GM12878 (cell line): Measurements from ENCODE around the gene POMT1. TPM values are rescaled to one million over a fixed set of nuclear protein-coding genes. Genes with fewer than 3 reads are reported as not detected.

Experiments used
- ATAC-seq: fragments of 200-7000 bp; cut with Tn5 transposase; 3 replicates; pipeline ENCODE4 v1.9.1; 2020; ENCODE audit warnings: mild to moderate bottlenecking, moderate library complexity
- BruUV-seq: library from RNA; stranded (reverse); fragments of 400-500 nt; replicated peaks from 2 replicates; lab custom pipeline; 2021; lab: Mats Ljungman, UMichigan
- CTCF ChIA-PET: fragments of 300-600 bp; sonication (Branson Sonifier 250); formaldehyde crosslinking; extraction: SDS; loops from one replicate; lab custom pipeline; 2021; ENCODE audit warnings: inconsistent platforms; lab: Yijun Ruan, JAX
- POLR2A ChIA-PET: fragments of 350-600 bp; formaldehyde crosslinking; extraction: SDS; loops from one replicate; lab custom pipeline; 2021; ENCODE audit warnings: inconsistent platforms; lab: Charles Lee
- RAD21 ChIA-PET: fragments of 300-600 bp; sonication (Branson Sonifier 250); formaldehyde crosslinking; loops from one replicate; lab custom pipeline; 2023; ENCODE audit warnings: antibody characterized with exemption; ENCODE audit not compliant: unreplicated experiment; lab: Charles Lee
- SMC1A ChIA-PET: fragments of 300-600 bp; sonication (Branson Sonifier 250); formaldehyde crosslinking; loops from one replicate; lab custom pipeline; 2023; ENCODE audit not compliant: unreplicated experiment, uncharacterized antibody; lab: Charles Lee
- DNase-seq: peaks from one replicate; pipeline ENCODE4 v3.0.0-alpha.2; 2011; ENCODE audit warnings: low read depth, low spot score
- FAIRE-seq: peaks from 3 replicates; lab custom pipeline; 2011; peaks lifted over from hg19 to GRCh38; lab: Jason Lieb, UNC
- H2AFZ ChIP-seq: 2 replicates; pipeline ENCODE4 v1.6.0; 2011; ENCODE audit warnings: low read depth, low read length, control low read depth; ENCODE audit not compliant: control insufficient read depth
- H3K27ac ChIP-seq: 2 replicates; pipeline ENCODE4 v1.5.1; 2011; ENCODE audit warnings: control low read depth; ENCODE audit not compliant: control insufficient read depth, insufficient read depth
- H3K27me3 ChIP-seq, 2 experiments: replicated peaks in 1 of 2; 2 replicates each; pipeline versions ENCODE4 v1.6.0 to v1.6.1; 2011; ENCODE audit warnings: low read length in 1 of 2; ENCODE audit not compliant: control insufficient read depth in 2 of 2, insufficient read depth in 2 of 2
- H3K36me3 ChIP-seq, 2 experiments: 2 replicates each; pipeline ENCODE4 v1.5.1; 2011; ENCODE audit warnings: low read length in 1 of 2; ENCODE audit not compliant: control insufficient read depth in 2 of 2, insufficient read depth in 2 of 2
- H3K4me1 ChIP-seq: 2 replicates; pipeline ENCODE4 v1.6.1; 2011; ENCODE audit warnings: mild to moderate bottlenecking, low read length, moderate library complexity, mixed read lengths; ENCODE audit not compliant: control insufficient read depth, insufficient read depth
- H3K4me2 ChIP-seq: 2 replicates; pipeline ENCODE4 v1.6.0; 2011; ENCODE audit warnings: control low read depth; ENCODE audit not compliant: control insufficient read depth, insufficient read depth
- H3K4me3 ChIP-seq: fragments of 200-600 bp; sonication (generic); 2 replicates; pipeline ENCODE4 v1.5.1; 2016
- H3K79me2 ChIP-seq: 2 replicates; pipeline ENCODE4 v1.6.0; 2011; ENCODE audit warnings: low read length; ENCODE audit not compliant: control insufficient read depth, insufficient read depth
- H3K9ac ChIP-seq: 2 replicates; pipeline ENCODE4 v1.8.0; 2011; ENCODE audit warnings: low read length, control low read depth, mixed read lengths; ENCODE audit not compliant: control insufficient read depth, insufficient read depth
- H3K9me3 ChIP-seq: replicated peaks from 3 replicates; pipeline ENCODE4 v1.5.1; 2011; ENCODE audit warnings: mild to moderate bottlenecking, low read length; ENCODE audit not compliant: control insufficient read depth, insufficient read depth
- H4K20me1 ChIP-seq: 2 replicates; pipeline ENCODE4 v1.6.0; 2011; ENCODE audit not compliant: control insufficient read depth, insufficient read depth
- BHLHE40 ChIP-seq, 2 experiments: fragments of 450-650 bp in 1 of 2; IDR thresholded peaks; 2 replicates each; pipeline ENCODE4 v1.6.1; 2011 to 2017; ENCODE audit warnings: low read depth in 2 of 2, borderline replicate concordance in 1 of 2, improper control_type of control experiment in 1 of 2, low read length in 1 of 2, mild to moderate bottlenecking in 1 of 2
- CBFB ChIP-seq: IDR thresholded peaks from 2 replicates; pipeline ENCODE4 v1.6.1; 2016; ENCODE audit warnings: antibody characterized with exemption, low read depth
- ESRRA ChIP-seq: IDR thresholded peaks from 2 replicates; pipeline ENCODE4 v1.6.1; 2012; ENCODE audit warnings: mild to moderate bottlenecking, low read length, improper control_type of control experiment
- GABPA ChIP-seq: IDR thresholded peaks from 2 replicates; pipeline ENCODE4 v1.6.1; 2014; ENCODE audit warnings: antibody characterized with exemption, low read depth, mild to moderate bottlenecking, inconsistent platforms
- KDM1A ChIP-seq: fragments of 200-600 bp; sonication (generic); IDR thresholded peaks from 2 replicates; pipeline ENCODE4 v1.6.1; 2016; ENCODE audit warnings: borderline replicate concordance
- MEF2A ChIP-seq: IDR thresholded peaks from 2 replicates; pipeline ENCODE4 v1.6.1; 2011; ENCODE audit warnings: low read depth, mild to moderate bottlenecking, low read length, moderate library complexity; ENCODE audit not compliant: insufficient read depth
- NRF1 ChIP-seq: conservative IDR thresholded peaks from 2 replicates; pipeline ENCODE4 v1.6.1; 2011; ENCODE audit warnings: mild to moderate bottlenecking, low read depth, low read length, improper control_type of control experiment
- PML ChIP-seq: IDR thresholded peaks from 2 replicates; pipeline ENCODE4 v1.6.1; 2012; ENCODE audit warnings: low read length, inconsistent platforms
- POLR2AphosphoS2 ChIP-seq: IDR thresholded peaks from 2 replicates; pipeline ENCODE4 v1.6.1; 2011; ENCODE audit warnings: low read depth, mild to moderate bottlenecking, low read length, improper control_type of control experiment, moderate library complexity
- POU2F2 ChIP-seq: IDR thresholded peaks from 3 replicates; pipeline ENCODE4 v1.6.1; 2011; ENCODE audit warnings: low read depth, mild to moderate bottlenecking, low read length, borderline replicate concordance
- RCOR1 ChIP-seq: conservative IDR thresholded peaks from 2 replicates; pipeline ENCODE4 v1.6.1; 2012; ENCODE audit warnings: low read depth, low read length, improper control_type of control experiment
- SPI1 ChIP-seq: IDR thresholded peaks from 2 replicates; pipeline ENCODE4 v1.6.1; 2011; ENCODE audit warnings: low read depth, mild to moderate bottlenecking, low read length, moderate library complexity, borderline replicate concordance; ENCODE audit not compliant: insufficient read depth
- SREBF1 ChIP-seq: IDR thresholded peaks from 2 replicates; pipeline ENCODE4 v1.6.1; 2012; ENCODE audit warnings: mild to moderate bottlenecking, low read length
- ZNF207 ChIP-seq: fragments of 450-650 bp; IDR thresholded peaks from 2 replicates; pipeline ENCODE4 v1.6.1; 2014; ENCODE audit warnings: antibody characterized with exemption, mild to moderate bottlenecking, borderline replicate concordance
- ZNF592 ChIP-seq: fragments of 450-650 bp; IDR thresholded peaks from 2 replicates; pipeline ENCODE4 v1.6.1; 2017; ENCODE audit warnings: mild to moderate bottlenecking, moderate library complexity
- WGBS: methylation state at CpG from one replicate; pipeline ENCODE4 v1.1.6; 2016; ENCODE audit warnings: low lambda C conversion rate; ENCODE audit not compliant: insufficient replicate concordance, insufficient coverage; ENCODE audit errors: missing lambda C conversion rate; 5-methylcytosine and 5-hydroxymethylcytosine counted together
- in situ Hi-C: fragments of 300-500 bp; cut with MboI; formaldehyde crosslinking; loops from 9 replicates; pipeline ENCODE4 v1.14.3; 2018; ENCODE audit warnings: mixed read lengths
- intact Hi-C: fragments of 100-400 bp; cut with micrococcal nuclease; formaldehyde crosslinking; loops from one replicate; pipeline ENCODE4 v1.14.2; 2022; ENCODE audit not compliant: unreplicated experiment
- polyA plus RNA-seq, 11 experiments: library from polyadenylated mRNA; depleted of rRNA in 4 of 11; unstranded in 6 of 11; stranded (reverse) in 5 of 11; fragments of >200 nt; fragmentation: Nextera tagmentation in 4 of 11; fragmentation: Illumina TruSeq in 1 of 11; extraction: Ambion mirVana in 4 of 11; extraction: Trizol in 1 of 11; gene quantifications; 1 replicate in 1 of 11; 2 replicates in 10 of 11; pipeline versions ENCODE4 v1.2.1 to v1.2.3, GENCODE V29; 2011 to 2016; ENCODE audit warnings: inconsistent platforms in 2 of 11, missing spikeins in 2 of 11, low read depth in 1 of 11
- total RNA-seq, 4 experiments: library from RNA; depleted of rRNA in 3 of 4; stranded (reverse); fragments of >200 nt in 3 of 4; fragmentation: Illumina TruSeq in 1 of 4; extraction: Trizol in 1 of 4; gene quantifications; 2 replicates each; pipeline versions ENCODE4 v1.2.1 to v1.2.3, GENCODE V29; 2013 to 2021

The POMT1 gene
- total and polyA plus RNA-seq, 10 of the 15 experiments (the other 5 are each of a cell fraction or from before 2014, with no cell fraction given) = 1.2 to 19.2 (median 12.6) TPM

- ChIA-PET RAD21 (no interaction called here), POLR2A (no interaction called here), CTCF (no interaction called here), SMC1A (interaction anchor here (0.5 to 0.7 kb wide), 2 partner anchors 9 to 1633 kb away, joined by 3 read pairs; no protein-coding TSS in a partner anchor)
- Histone ChIP-seq H3K9ac (no peak overlapping the region), H3K36me3 (peaks cover 0 to 3% of the 10 kb centered on the region in 2 experiments; a peak in 2 of 4 replicates), H2AFZ (no peak overlapping the region), H3K4me2 (no peak overlapping the region), H4K20me1 (no peaks in the 10 kb centered on the region), H3K4me3 (no peak overlapping the region), H3K27me3 (no peaks in the 10 kb centered on the region), H3K27ac (no peak overlapping the region), H3K9me3 (no peaks in the 10 kb centered on the region; the same call in 2 of the 3 replicates), H3K4me1 (no peaks in the 10 kb centered on the region), H3K79me2 (no peaks in the 10 kb centered on the region)
- FAIRE-seq (no peak), ATAC-seq (no peak), DNase-seq (no peak)
- intact Hi-C loops = no loop called here
- TF ChIP-seq RCOR1 (no peak), KDM1A (no peak), GABPA (no peak), SREBF1 (no peak), BHLHE40 (IDR thresholded peaks at IDR 0.05; ENCODE audit: borderline replicate concordance in 1 of 2, low read depth in 2 of 2, low read length in 1 of 2) (no peak), POU2F2 (no peak), SPI1 (no peak), PML (no peak), ZNF592 (no peak), MEF2A (no peak), ESRRA (no peak), NRF1 (no peak), POLR2AphosphoS2 (no peak), ZNF207 (no peak), CBFB (no peak)
- in situ Hi-C loops = no loop called here
- no TSS peak for BruUV-seq
- WGBS = 84% methylated on average over 3 of the region's 3 CpGs
Observed at GRCh38 chr9:131566158-131566557, 63.4 kb downstream of the POMT1 start.
